AG04449 (cell line): ENCODE results near the gene CMIP.

ENCODE experiments used
- CTCF ChIA-PET: fragments of 350-600 bp; formaldehyde crosslinking; extraction: SDS; loops from one replicate; lab custom pipeline; 2021; ENCODE audit warnings: antibody characterized with exemption; lab: Yijun Ruan, JAX
- POLR2A ChIA-PET: fragments of 400-600, 350-600 bp; formaldehyde crosslinking; extraction: SDS; loops from one replicate; lab custom pipeline; 2020; ENCODE audit warnings: antibody characterized with exemption, inconsistent platforms; lab: Yijun Ruan, JAX
- DNase-seq: peaks from one replicate; pipeline ENCODE4 v3.0.0-alpha.2; 2010; ENCODE audit warnings: low read depth, low spot score
- H3K4me3 ChIP-seq: 2 replicates; pipeline ENCODE4 v1.5.1; 2011; ENCODE audit warnings: low read depth, mild to moderate bottlenecking, control low read depth, low read length
- CTCF ChIP-seq: IDR thresholded peaks from one replicate; pipeline ENCODE4 v1.5.1; 2011; ENCODE audit warnings: mild to moderate bottlenecking, moderate library complexity, low read length, control low read depth, inconsistent platforms; ENCODE audit not compliant: insufficient read depth; ENCODE audit errors: missing control alignments

CMIP gene

GRCh38 chr16:81473066-81473488 is 28.5 kb downstream of the CMIP start:
- CTCF ChIA-PET, result no interaction called here
- POLR2A ChIA-PET, result no interaction called here
- H3K4me3 ChIP-seq, result no peak overlapping the region
- no peak for DNase-seq
- TF ChIP-seq CTCF, result no peak

GRCh38 chr16:81473558-81473957 is 28.9 kb downstream of the CMIP start:
- no peak for TF ChIP-seq CTCF
- ChIA-PET CTCF (no interaction called here), POLR2A (no interaction called here)
- H3K4me3 ChIP-seq, result no peak overlapping the region
- no peak for DNase-seq

GRCh38 chr16:81473969-81474959 is 29.7 kb downstream of the CMIP start:
- no peak overlapping the region for H3K4me3 ChIP-seq
- ChIA-PET CTCF (no interaction called here), POLR2A (no interaction called here)
- no peak for TF ChIP-seq CTCF
- no peak for DNase-seq

- POLR2A ChIA-PET, result no interaction called here
- CTCF ChIA-PET, result no interaction called here
Measured at GRCh38 chr16:81477697-81478693, 33.4 kb downstream of the CMIP start.

GRCh38 chr16:81478876-81479511 is 34.4 kb downstream of the CMIP start:
- no peak for TF ChIP-seq CTCF
- H3K4me3 ChIP-seq, result no peak overlapping the region
- DNase-seq, result no peak
- ChIA-PET CTCF (no interaction called here), POLR2A (no interaction called here)

More at GRCh38 chr16:81477697-81478693, 33.4 kb downstream of the CMIP start:
- H3K4me3 ChIP-seq, result no peak overlapping the region
- no peak for TF ChIP-seq CTCF
- DNase-seq, result no peak
